GM18867 (cell line): ENCODE results near the gene HIVEP3.
"Not testable (repeated sequence)": the region's sequence is repeated elsewhere in the genome, so short reads cannot be mapped to it uniquely, and the experiment has no call there.

Experiments used
- ATAC-seq: cut with Tn5 transposase; IDR thresholded peaks from one replicate; pipeline ENCODE4 v1.9.1; 2021; ENCODE audit warnings: mild to moderate bottlenecking, moderate library complexity; ENCODE audit not compliant: unreplicated experiment

HIVEP3 gene

GRCh38 chr1:41918450-41919043 lies at the start of gene HIVEP3:
Gene HIVEP3, minus strand, starts transcription at chr1:41918922.
- ATAC-seq, result no peak

- ATAC-seq, result no peak
These were observed 45.7 kb upstream of the HIVEP3 start for GRCh38 chr1:41964400-41964799.

DNA sequence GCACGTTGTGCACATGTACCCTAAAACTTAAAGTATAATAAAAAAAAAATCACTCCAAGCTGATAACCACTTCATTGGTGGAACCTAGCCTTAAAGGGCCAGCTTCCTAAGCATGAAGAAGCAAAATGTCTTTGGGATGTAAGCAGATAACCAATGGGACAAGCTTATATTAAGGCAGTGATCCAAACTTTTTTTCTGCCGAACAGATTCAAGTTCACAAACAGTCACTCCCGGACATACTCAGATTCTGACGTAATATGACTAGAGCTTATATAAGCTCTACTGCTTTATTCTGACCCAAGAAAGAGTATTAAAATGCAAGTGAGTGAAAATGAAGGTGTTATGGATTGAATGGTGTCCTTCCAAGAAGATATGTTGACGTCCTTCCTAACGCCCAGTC lies 44.9 kb upstream of the HIVEP3 start:
- no peak for ATAC-seq

- no peak for ATAC-seq
These were observed 39.4 kb upstream of the HIVEP3 start for GRCh38 chr1:41958015-41958673.

GRCh38 chr1:41957568-41957967 lies 38.8 kb upstream of the HIVEP3 start:
- no peak for ATAC-seq

DNA sequence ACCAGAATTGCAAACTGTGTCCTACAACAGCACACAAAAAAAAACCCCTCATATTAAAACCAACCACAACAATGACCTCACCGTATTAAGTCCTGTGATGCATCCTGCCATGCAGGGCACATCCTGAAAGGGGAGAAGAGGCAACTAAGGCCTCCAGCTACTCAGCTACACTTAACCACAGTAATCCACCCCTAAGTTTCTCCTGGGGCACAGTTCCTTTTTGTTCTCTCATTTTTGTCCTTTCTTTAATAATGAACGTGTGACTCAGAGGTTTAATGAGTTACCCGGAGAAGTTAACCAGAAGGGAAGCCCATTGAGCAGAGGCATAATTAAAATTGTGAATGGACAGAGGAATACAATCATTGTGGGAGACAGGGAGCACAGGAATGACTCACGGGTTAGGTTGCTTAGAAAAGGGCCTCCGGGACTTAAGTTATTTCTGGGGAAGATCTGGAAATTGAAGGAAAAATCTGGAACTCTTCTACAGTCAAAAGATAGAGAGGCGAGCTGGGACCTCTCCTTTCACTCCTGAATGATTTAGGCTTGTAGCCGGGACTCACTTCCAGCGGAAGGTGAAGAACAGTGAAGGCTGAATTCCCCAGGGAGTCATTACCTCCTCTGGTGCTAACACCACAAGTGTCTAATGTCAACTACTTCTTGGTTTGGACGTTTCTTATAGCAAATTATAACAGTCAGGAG lies 36.9 kb upstream of the HIVEP3 start:
- ATAC-seq, result no peak

- ATAC-seq, result no peak
These were observed 35.8 kb upstream of the HIVEP3 start for GRCh38 chr1:41954533-41954944.

DNA sequence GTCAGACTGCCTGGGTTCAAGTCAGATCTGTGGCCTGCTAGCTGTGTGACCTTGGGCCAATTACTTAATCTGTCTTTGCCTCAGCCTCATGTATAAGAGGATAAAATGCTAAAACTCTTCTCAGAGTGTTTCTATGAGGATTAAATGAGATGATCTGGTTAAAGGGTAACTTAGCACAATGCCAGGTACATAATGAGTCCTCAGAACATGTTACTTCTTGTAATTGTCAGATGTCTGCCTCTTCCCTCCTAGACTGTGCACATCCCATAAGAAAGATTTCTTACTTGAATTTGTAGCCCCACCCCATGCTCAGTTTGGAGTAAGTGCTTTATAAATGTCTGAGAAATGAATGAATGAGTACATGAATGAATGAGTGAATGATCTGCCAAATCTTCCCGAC lies 34.6 kb upstream of the HIVEP3 start:
- ATAC-seq, result no peak

DNA sequence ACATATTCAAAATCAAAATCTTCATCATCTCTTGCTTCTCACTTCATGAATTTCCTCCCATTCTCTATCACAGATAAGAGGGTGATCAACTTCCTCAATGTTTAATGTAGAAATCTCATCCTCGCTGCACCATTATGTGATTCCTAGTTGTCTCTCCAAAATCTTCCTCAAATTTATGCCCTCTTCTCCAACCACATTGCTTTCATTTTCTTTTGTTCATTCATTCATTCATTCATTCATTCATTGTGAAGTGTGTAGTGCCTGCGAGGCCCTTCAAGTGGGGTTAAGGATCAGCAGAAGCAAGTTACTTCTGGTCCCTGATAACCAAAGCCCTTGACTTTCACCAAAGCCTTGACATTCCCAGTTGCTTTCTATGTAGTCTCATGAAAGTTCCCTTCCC lies 33.5 kb upstream of the HIVEP3 start:
- no peak for ATAC-seq

- ATAC-seq, result not testable (repeated sequence)
These were observed 32.8 kb upstream of the HIVEP3 start for GRCh38 chr1:41951492-41951891.

DNA sequence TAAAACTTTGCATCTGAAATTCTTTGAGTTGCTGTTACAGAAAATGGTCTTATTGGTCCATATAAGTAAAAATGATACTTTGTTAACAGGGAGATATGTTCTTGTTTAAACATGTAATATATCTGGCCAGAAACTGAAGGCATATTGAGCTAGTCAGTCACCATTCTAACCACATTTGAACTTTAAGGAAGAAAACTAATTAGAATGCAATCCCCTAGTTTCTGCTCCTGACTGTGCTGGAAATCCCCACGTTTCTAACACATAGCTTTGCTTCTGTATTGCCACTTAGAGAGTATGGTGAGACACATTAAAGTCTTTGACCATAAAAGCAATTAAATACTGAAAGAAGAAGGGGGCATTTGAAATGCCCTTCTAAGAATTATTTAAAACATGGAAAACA lies 32.1 kb upstream of the HIVEP3 start:
- no peak for ATAC-seq

DNA sequence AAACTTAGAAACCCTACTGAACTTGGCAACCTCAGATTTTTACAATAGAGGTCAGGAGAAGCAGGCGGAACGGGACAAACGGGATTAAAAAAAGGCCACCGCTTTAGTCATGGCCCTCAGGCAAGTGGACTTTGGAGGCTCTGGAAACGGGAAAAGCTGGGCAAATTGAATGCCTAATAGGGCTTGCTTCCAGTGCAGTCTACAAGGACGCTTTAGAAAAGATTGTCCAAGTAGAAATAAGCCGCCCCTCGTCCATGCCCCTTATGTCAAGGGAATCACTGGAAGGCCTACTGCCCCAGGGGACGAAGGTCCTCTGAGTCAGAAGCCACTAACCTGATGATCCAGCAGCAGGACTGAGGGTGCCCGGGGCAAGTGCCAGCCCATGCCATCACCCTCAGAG lies 27.2 kb upstream of the HIVEP3 start:
- not testable (repeated sequence) for ATAC-seq

- ATAC-seq, result no peak
These were observed 25.0 kb upstream of the HIVEP3 start for GRCh38 chr1:41943717-41944116.

GRCh38 chr1:41942278-41942677 lies 23.6 kb upstream of the HIVEP3 start:
- ATAC-seq, result no peak

DNA sequence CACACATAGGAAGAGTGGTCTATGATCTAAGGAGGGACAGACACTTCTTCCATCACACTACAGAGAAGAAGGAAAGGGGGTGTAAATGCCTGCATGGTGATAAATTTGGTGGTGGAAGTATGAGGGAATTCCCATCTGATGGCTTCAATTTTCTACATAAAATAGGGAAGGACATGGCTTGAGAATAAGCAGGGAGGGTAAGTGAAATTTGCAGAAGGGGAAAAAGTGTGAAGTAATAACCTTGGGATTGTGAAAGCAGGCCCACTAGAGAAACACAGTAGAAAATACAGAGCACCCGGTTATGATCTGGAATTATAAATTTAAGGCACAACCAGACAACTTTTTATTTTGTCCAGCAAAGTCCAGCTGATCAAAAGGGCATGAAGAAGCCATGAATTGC lies 22.7 kb upstream of the HIVEP3 start:
- no peak for ATAC-seq

DNA sequence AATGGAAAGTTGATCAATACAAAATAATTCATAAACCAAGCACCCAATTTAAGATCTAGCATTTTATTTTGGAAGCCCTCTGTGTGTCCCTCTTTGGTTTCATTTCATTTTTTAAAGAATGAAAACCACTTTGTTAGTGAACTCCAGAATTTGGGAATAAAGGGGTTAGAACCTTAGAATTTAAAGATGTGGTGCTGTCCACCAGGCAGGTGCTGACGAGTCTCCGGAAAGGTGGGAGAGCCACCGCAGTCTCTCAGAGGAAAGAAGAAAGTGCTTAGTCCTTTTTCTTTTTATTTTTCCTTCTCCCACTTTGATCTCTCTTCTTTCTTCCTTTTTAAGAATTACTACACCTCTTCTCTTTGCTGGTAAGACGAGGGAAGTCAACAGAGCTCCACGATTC lies 20.5 kb upstream of the HIVEP3 start:
- ATAC-seq, result no peak

DNA sequence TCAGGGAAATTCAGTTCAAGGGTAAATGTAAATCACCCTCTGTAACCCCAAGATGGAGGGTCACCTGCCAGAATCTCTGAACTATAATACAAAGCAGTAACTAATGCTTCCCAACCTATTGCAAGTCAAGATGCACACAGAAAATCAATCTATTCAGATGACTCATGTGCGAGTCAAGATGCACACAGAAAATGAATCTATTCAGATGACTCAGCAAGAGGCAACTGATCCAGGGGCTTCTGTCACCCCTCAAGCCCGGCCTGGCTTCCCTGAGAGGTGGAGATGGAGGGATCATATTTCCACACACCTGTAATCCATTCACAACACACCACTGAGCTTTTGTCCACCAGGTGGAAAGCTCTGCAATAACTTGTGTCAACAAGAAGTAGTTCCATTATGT lies 17.4 kb upstream of the HIVEP3 start:
- ATAC-seq, result no peak

GRCh38 chr1:41935226-41935625 lies 16.5 kb upstream of the HIVEP3 start:
- ATAC-seq, result no peak

DNA sequence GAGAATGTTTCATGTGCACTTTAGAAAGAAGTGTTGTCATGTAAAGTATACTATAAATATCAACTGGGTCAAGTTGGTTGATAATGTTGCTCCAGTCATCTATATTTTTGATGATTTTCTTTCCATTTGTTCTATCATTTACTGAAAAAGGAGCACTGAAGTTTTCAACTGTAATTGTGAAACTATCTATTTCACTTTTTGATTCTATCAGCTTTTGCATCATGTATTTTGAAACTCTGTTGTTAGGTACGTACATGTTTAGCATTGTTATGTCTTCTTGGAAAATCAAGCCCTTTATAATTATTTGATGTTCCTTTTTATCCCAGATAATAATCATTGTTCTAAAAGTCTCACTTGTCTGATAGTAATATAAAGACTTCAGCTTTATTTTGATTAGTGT lies 14.4 kb upstream of the HIVEP3 start:
- ATAC-seq, result no peak

GRCh38 chr1:41931578-41931977 lies 12.9 kb upstream of the HIVEP3 start:
- ATAC-seq, result no peak

DNA sequence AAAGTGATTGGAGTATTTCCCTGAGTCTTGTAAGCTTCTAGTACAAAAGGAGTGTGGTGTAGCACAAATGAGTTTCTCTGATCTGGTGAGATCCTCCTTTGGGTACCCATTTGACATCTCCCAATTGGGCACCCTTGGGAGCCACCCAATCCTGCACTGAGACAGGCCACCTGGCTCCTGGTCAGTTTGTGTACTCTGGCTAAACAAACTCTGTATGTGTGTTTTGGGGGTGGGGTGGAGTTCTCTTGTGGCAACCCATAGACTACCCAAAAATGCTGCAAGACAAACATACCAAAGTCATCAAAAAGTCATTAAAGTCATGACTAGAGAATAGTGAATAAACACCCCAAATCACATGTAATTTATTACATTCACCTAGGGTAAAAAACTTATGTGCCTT lies 8.4 kb upstream of the HIVEP3 start:
- ATAC-seq, result no peak

GRCh38 chr1:41925712-41926111 lies 7.0 kb upstream of the HIVEP3 start:
- ATAC-seq, result no peak
